Activated CD4-positive, alpha-beta T cell treated with anti-CD3 and anti-CD28 coated beads for 48 hours (primary cell): ENCODE measurements around the gene DNMT3B.
"Not testable (repeated sequence)": the region's sequence is repeated elsewhere in the genome, so short reads cannot be mapped to it uniquely, and the experiment has no call there.

Source experiments
- DNase-seq: peaks from one replicate; pipeline ENCODE4 v3.0.0-alpha.2; 2020

The DNMT3B gene

DNA sequence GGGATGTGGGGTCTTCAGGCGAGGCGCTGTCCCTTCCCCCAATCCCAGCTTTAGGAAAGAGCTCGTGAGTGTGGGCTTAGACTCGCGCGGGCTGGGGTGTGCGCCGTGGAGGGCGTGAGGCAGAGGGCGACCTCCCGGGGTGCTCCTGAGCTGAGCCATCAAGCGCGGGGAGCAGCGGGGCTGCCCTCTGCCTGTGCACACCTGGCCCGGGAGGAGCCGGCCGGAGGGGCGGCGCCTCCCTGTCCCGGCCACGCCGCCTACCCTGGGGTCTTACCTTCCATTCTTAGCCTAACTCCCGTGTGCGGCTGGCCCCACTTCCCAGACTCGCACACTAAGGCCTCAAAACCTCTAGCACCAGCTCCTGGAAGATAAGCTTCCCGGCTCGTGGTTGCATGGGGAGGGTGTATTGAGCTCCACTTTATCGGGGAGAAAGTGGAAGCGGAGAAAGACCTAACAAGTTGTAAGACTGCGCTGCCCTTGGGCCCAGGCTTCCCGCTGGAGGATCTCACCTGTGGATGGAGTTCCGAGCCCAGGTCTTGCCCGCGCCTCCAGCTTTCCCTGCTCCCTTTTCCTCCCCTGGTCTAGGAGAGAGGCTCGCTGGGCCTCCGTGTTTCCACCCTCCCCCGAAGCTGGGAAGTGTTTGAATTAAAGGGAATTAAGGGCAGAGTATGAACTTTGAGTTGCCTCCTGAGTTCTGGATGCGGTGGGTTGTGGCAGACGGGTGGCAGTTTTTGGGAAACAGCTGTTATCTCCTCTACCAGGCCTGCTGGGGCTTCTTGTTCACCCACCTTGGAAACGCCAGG, 1.2 kb downstream of the DNMT3B start:
- DNase-seq, result no peak

DNA sequence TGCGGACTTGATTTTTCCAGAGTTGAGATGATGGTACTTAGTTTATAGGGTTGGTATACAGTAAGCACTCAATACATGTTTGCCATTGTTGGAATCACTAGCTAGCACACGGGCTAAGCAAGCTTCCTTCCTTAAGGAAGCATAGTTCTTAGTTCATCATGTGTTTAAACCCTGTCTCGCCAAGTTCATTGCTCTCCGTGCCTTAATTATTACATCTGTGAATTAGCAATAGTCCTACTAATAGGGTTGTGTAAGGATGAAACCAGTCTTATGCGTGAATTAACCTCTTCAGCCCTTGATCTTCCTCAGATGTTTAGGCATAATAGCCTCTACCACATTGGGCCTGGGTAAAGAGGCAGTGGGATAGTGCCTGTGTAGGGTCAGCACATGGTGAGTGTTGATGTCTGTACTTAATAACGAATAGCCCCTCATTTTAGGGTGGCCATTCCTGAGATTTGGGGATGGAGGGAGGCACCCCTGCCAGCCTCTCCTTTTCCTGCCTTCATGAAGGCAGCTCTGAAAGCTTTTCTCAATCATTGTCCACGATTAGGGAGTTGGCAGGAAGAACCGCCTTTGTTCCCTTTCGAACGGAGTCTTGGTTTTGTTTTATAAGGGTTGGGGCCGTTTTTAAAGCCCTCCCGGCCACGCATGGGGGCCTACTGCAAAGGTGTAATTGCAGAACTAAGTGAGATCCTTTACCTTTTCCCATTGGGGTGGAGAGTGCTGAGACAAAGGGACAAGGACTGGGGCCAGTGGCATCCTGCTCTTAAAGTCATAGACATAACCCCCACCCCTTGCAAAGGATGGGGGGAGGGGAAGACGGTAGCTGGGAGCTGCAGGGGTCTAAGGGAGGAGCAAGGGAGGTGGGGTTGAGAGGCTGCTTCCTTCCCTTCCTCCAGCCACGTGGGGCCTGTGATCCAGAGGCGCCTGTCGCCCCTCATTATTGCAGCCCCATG, 2.1 kb downstream of the DNMT3B start:
- no peak for DNase-seq

DNA sequence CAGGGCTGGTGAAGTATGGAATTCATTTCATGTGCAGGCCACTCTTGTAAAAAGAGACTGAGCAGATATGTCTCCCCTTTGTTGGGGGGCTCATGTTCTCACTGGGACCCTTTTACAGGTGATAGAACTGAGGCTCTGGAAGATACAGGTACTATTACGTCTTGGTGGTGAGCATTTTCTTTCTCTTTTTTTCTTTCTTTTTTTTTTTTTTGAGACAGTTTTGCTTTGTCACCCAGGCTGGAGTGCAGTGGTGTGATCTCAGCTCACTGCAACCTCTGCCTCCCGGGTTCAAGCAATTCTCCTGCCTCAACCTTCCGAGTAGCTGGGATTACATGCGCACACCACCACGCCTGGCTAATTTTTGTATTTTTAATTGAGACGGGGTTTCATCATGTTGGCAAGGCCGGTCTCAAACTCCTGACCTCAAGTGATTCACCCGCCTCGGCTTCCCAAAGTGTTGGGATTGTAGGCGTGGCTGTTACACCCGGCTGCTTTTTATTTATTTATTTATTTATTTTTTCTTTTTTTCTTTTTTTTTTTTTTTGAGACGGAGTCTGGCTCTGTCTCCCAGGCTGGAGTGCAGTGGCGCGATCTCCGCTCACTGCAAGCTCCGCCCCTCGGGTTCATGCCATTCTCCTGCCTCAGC, 3.2 kb downstream of the DNMT3B start:
- DNase-seq, result not testable (repeated sequence)

DNA sequence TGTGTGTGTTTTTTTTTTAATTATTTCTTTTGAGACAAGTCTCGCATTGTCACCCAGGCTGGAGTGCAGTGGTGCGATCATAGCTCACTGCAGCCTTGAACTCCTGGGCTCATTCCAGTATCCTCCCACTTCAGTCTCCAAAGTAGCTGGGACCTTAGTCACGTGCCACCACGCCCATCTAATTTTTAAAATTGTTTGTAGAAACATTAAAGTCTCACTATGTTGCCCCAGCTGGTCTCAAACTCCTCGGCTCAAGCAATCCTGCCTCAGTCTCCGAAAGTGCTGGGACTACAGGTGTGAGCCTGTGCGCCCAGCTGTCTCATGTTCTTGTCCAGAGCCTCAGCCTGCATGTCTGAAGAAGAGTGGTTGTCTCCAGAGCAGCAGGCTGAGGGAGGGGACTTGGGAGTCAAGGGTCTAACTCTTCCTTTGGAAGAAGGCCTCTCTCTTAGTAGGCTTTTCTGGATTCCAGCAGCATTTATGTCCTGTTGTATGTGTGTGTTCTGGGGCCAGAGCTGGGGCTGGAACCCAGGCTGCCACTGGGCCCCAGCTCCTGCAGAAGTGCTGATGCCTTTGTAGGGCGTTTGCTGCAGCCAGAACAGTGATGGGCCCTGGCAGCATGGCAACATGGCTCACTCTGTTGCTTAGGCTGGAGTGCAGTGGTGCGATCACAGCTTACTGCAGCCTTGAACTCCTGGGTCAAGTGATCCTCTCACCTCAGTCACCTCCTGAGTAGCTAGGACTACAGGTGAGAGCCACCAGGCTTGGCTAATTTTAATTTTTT, 5.4 kb downstream of the DNMT3B start:
- no peak for DNase-seq

DNA sequence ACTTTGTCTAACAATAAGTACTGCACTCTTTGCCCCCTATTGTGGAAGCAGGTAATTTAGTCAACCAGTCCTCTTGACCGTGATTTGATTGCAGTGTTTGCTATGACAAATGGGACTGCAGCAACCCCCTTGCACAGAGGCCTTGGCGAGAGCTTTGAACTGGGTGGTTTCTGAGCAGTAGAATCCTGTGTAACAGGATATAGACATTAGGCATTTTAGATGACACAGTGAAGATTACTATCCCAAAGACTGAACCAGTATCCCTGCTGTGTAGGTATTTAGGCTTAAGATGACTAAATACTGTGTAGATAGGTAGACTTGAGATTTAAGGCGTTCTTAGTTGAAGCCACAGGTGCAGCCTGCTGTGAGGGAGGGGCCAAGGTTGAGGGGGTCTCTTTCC, 9.9 kb downstream of the DNMT3B start:
- no peak for DNase-seq

- no peak for DNase-seq
Observed at GRCh38 chr20:32773223-32773622, 11.0 kb downstream of the DNMT3B start.

DNA sequence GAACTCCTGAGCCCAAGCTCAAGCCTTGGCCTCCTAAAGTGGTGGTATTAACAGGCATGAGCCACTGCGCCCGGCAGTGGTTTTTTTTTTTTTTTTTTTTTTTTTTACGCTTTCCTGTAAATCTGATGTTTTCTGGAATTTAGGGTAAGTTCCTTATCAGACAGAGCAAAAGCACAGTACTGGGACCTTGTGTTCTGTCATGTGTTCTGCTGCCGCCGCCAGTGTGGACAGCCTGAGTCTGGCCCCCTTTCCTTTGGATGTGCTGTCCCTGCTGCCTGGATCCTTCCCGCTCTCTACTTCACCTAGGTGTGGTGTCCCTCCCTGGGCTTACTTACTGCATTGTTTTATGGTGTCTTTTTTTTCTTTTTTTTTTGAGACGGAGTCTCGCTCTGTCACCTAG, 11.7 kb downstream of the DNMT3B start:
- no peak for DNase-seq

DNA sequence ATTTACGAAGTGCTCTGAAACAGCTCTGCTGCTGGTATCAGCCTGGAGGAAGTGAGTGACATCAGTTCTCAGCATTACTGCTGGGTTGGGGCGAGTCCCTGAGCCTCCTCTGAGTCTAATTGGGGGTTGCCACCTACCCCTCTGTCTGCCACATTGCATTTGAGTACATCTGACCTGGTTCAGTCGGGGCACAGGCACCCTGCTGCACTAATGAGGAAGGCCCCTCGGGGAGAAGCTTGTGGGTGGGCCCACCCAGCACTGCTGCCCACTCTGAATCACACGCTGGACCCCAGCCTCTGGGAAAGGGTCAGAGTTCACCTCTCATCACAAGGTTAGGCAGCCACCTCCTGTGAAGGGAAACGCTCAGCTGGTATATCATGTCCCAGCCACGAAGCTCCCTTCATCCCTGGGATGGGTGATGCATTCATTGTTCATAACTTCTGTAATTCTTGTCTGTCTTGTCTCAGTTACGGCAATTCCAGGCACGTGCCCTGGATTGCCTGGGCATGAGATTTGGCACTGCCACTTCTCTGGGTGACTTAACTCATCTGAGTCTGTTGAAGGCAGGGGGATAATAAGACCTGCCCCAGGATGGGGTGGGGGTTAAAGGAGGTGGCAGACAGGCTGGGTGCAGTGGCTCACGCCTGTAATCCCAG, 13.3 kb downstream of the DNMT3B start:
- DNase-seq, result no peak

DNA sequence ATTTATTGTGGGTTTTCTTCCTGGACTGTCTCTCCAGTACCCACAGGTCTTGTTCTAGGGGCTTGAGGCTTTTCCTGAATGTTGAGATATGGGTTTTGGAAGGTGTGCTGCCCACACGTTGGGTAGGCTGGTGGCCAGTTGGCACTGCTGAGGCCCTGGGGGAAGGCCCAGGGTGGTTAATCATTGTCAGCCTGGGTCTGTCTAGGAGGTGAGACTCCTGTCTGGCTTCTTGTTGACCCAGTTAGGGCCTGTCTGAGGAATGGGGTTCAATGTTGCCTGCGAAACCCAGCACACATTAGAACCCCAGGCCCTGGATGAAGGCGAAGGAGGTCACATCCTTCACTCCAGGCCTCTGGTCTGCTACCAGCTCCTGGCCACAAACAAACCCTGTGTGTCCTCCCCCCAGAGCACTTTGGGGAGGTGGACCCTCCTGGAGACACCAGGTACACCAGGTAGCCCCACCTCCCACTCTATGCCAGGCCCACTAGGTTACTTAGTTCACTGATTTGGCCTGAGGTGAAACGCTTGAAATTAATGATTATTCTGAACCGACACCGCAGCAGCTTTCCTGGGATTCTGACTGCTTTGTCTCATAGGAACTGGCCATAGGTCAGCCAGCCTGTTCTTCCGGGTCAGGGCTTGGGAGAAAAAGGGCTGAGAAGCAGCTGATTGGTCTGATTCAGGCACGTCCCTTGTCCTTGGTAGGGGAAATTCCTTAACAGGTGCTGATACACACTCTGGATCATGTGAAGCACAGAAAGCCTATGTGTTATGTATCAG, 15.2 kb downstream of the DNMT3B start:
- DNase-seq, result no peak

DNA sequence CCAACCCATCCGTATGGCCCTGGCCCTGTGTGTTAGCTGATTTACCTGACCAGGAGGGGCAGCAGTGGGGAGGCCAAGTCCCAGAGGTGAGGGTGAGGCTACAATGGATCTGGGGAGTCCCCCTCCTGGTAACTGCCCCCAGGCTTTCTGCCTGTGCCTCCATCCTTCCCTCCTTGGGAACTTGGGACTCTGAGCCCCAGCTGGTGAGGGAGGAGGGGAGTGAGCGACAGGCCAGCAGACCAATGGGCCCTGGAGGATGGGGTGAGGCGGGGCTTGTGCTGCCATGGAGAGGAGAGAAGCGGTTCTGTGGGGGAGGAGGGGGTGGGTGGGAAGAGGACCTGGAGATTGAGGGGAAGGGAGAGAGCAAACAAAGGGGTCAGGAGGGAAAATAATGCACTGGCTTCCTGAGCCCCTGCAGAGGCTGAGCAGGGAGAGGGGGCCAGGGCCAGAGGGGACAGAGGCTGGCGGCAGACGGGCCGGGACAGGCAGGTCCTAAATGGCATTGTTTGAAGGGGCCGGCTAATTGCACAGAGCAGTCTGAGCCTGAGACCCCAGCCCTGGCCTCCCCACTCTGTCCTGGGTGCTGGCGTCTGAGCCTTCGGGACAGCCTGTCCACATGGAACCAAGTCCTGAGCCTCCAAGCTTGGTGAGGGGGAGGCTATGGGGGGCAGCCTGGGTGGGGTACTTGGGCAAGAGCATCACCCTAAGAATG, 17.5 kb downstream of the DNMT3B start:
- DNase-seq, result no peak

GRCh38 chr20:32780278-32780677, 18.1 kb downstream of the DNMT3B start:
- DNase-seq, result no peak

DNA sequence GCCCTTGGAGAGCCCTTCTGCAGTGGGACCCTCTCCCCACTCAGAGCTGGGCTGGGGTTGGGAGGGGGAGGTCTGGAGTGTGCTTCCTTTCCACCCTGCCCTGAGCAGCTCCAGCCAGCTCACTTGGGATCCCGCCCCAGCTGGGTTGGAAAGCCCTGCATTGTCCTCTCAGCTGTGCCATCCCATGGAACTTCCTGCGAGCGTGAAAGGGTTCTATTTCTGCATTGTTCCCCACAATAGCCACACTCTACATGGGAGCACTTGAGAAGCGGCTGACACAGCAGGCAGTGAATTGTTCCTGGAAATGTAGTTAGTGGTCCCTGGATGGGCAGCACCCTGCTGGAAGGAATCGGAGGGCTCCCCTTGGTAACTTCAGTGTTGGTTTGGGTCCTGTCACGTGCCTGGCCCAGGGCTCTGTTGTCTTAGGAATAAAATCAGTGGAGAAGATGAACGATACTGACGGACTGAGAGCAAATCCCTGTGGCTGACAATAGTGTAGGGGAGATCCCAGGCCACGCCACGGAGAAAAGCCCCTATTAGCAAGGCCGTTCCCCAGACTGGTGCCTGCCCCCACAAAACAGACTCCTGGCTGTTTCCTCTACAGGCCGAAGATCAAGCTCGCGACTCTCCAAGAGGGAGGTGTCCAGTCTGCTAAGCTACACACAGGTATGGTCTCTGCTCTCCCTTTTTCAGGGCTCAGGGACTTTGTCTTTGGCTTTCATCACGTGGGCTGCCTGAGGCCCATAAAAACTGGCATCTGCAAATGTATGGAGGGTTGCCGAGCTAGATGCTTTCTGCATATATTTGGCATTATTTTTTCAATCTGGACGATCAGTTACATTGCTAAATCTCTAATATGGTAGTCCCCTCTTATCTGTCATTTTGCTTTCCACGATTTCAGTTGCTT, 18.8 kb downstream of the DNMT3B start:
- DNase-seq, result no peak

DNA sequence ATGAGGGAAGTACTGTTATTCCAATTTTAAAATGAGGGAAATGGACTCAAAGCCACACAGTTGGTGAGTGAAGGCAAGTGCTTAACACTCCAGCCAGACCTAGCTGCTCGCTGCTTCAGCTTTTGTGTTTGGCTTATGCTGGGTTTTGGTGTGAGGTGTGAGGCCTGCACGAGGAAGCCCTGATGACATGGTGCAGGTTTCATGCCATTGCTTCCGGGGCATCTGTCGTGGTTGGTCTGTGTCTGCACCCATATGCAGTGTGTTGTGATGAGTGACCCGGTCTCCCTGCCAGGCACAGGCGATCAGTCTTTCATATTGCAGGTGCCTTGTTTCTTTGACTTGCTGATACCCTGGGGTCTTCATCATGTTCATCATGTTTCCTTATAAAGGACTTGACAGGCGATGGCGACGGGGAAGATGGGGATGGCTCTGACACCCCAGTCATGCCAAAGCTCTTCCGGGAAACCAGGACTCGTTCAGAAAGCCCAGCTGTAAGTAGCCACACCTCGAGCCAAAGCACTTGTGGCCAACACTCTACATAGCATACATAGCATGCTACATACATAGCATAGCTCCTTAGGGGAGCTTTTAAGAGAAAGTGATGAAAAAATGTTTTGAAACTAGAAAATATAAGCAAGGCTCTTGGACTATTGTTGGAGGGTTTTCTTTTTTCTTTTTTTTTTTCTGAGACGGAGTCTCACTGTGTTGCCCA, 22.3 kb downstream of the DNMT3B start:
- DNase-seq, result no peak

GRCh38 chr20:32786059-32786760, 24.0 kb downstream of the DNMT3B start:
- no peak for DNase-seq

- DNase-seq, result no peak
Observed at GRCh38 chr20:32787168-32787567, 25.0 kb downstream of the DNMT3B start.

DNA sequence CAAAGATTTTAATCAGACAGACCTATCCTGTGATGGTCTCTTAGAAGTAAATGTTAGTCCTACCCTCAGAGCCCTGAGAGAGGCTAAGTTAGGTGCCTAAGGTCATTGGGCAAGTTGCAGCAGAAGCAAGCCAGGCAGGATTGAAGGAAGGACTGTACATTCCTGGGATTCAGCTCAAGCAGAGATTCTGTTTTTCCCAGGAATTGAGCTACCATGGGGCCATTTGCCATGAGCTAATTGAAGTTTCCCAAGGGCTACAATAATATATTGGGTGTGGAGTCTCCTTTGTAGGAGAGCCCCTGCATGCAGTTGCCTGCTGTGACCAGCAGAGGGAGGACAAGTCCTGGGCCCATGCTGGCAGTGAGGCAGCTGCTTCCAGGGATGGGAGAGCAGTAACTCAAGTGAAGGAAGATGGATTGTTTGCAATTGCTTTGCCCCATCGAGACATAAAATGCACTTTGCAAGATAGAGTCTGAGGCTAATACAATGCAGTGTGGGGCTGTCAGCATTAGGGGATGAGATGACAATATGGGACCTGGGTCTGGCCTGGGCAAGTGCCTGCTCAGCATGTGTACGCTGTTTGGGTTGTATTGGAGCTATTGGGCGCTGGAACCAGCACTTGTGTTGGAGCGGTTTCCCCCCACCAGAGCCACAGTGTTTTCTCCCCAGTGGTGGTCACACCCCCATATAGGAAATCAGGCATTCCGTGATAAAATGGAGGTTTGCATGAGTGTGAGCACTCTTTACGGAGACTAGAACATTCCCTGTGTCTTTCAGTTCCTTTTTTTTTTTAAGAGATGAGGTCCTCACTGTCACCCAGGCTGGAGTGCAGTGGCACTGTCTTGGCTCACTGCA, 27.9 kb downstream of the DNMT3B start:
- peak; percentile 80 for DNase-seq

DNA sequence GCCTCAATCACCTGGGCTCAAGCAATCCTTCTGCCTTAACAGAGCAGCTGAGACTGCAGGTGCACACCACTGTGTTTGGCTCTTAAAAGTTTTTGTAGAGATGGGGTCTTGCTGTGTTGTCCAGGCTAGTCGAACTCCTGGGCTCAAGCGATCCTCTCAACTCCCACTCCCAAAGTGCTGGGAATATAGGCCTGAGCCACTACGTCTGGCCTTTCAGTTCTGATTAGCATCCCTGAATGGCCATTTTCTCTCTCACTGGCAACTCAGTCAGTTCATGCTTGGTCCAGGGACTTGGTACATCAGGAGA, 28.5 kb downstream of the DNMT3B start:
- no peak for DNase-seq
